CD4-positive, alpha-beta T cell treated with Interleukin-6 for 4 hours (primary cell): ENCODE measurements around the gene EHMT1.
"Not testable (repeated sequence)": the region's sequence is repeated elsewhere in the genome, so short reads cannot be mapped to it uniquely, and the experiment has no call there.

Experiments used
- DNase-seq: peaks from one replicate; pipeline ENCODE4 v3.0.0-alpha.2; 2020; ENCODE audit warnings: mixed read lengths

Gene EHMT1

DNA sequence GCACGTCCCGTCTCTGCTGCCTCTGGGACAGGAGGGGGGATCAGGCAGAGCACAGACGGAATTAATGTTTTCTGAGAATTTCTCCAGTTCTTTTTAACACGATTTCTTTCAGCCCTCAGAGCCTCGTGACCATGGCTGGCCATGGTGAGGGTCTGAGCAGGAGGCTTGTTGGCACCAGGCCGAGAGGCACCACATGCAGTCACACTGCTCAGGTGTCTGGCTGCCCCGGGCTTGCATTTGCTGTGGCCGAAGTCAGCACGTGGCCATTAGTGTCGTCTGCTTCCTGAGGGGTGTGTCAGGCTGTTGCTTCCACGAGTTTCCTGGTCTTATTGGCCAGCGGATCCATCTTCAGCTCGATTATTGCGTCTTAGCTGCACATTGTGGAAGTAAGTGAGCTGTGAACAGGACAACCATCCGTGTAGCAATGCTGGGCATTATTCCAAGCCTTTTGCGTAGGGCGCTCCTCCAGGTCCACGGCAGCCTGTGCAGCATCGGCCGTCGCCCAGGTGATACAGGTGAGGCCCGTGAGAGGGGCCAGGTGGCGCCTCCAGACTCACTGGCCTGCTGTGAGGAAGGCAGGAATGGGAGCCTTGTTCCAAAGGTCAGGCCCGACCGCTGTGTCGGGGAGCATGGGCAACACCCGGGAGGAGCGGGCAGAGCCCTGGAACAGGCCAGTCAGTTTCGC, 144.6 kb downstream of the EHMT1 start:
- DNase-seq, result no peak

DNA sequence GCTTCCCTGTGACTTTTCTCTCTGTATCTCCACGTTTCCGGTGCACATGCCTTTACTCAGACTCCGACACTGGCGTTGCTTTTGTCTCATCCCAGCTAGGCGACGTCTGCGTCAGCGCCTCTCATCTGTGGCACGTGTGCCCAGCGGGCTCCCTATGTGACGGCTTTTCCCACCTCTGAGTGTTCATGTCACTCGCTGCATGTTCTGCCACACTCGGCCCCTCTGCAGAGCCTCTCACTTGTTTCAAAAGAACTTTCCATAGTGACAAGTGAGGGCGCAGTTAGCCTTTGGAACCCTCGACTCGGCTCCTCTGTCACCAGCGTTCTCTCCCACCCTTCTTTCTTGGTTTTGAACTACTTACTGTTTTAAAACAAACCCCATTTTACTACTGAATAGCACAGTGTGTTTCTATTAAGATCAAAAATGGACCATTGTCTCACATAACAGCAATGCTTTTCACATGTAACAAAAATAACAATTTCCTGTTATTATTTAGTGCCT, 145.4 kb downstream of the EHMT1 start:
- no peak for DNase-seq

DNA sequence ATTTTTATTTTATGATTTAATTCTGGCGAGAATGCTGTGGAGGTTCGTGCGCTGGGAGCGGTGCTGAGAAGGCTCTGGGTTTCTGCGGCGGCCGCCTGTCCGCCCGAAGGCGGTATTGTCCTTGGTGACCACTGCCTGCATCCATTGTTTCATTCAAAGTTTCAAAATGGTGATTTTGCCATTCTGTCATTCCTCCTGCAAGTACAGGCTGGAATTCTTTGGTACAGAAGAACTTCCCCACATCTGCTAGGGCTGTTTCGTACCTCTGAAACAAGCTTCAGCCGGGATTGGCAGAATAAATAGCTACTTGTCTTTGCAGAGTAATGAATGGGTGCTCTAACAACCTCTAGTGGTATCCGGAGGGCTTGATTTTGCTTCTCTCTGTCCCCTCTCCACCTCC, 146.2 kb downstream of the EHMT1 start:
- no peak for DNase-seq

DNA sequence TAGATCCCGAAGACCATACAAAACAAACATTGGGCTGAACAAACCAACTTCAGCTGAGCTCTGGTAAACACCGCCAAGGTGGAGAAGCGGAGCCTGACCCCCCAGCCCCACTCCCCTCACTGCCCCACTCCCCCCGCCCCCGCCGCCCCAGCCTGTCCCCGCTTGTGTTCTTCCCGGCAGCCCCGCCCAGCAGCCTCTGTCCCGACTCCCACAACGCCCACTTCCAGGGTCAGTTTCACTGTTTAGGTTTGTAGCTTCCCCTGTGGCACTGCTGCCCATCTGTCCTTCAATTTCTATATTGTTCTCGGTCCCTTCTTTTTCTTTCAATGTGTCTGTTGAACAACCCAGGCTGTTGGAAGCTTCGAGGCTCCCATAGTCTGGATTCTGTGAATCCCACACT, 146.7 kb downstream of the EHMT1 start:
- no peak for DNase-seq

DNA sequence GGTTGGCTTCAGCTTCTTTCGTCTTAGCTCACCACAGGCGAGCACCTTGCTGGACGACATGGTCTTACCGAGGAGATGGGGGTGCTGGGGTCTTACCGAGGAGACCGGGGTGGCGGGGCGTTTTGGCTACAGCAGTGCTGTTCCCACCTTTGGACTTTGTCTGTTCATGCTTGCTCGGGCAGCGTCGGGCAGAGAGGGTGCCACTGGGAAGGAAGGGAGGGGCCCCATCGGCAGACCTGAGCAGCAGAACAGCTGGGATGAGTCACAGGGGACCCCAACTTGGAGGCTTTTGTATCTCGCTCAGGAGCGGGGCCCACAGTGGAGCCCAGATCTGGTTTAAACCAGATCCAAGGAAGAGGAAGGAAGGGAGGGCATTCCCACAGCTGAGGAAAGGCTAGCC, 152.8 kb downstream of the EHMT1 start:
- DNase-seq, result no peak

DNA sequence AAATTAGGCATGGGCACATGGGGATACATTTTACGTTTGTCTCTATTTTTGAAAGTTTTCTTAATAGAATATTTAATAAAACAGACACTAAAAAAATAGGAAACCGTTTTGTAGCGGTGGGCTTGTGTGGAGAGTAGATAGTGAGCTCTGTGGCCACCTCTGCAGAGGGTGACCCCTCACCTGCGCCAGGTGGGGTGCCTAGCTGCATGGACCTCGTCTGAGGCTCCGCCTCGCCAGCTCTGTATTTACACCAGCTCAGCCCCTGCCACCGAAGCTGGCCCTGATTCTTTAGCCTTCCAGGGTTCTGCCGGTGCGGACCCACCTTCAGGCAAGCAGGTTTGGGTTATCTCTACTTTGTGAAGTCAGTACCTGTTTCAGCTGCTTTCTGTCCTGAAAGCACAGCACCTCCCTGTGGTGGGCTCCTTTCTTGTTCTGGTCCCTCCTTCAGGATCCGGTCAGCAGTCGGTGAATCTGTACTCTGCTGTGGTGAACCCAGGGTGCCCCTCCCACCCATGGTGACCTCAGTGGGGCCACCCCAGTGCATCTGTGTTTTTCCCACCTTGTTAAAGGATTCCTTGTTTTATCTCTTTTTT, 153.6 kb downstream of the EHMT1 start:
- DNase-seq, result peak; percentile 20

DNA sequence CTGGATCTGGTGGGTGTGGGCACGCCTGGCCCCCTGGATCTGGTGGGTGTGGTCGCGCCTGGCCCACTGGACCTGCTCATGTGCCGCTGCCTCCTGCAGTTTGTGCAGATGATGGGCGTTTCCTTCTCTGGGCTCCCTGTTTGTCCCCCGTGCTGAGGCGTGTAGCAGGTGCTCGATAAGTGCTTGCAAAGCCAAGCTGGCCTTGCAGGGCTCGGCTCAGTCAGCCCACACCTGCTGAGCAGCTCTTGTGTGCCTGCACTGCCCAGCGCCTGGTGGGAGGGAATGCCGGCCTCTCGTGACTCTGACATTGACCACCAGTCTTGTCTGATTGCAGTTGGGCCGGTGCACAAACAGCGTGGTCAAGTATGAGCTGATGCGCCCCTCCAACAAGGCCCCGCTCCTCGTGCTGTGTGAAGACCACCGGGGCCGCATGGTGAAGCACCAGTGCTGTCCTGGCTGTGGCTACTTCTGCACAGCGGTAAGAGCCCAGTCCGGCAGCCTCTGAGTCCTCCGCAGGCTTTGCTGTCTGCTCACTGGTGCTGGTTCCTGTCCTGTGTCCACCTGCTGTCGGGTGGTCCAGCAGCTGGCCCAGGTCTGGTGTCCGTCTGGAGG, 156.1 kb downstream of the EHMT1 start:
- DNase-seq, result no peak

DNA sequence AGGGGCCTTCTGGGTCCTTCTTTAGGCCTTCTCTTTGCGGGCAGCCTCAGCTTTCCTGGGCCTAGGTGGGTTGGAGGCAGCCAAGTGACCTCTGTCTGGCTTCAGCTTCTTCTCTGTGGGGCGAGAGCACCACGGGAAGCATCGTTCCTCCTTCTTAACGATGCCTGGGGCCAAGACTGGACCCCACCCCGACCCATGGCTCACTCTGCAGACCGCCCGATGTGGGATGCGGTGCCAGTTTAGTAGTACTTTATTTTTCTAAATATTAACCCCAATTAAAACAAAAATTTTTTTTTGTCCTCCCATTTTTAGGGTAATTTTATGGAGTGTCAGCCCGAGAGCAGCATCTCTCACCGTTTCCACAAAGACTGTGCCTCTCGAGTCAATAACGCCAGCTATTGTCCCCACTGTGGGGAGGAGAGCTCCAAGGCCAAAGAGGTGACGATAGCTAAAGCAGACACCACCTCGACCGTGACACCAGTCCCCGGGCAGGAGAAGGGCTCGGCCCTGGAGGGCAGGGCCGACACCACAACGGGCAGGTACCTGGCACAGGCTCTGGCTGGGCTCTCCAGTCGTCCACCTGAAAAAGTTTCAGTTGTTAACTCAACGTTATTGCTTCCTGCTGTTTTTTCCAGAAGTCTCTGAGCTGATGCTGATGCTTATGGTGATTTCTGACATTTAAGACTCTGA, 157.6 kb downstream of the EHMT1 start:
- no peak for DNase-seq

DNA sequence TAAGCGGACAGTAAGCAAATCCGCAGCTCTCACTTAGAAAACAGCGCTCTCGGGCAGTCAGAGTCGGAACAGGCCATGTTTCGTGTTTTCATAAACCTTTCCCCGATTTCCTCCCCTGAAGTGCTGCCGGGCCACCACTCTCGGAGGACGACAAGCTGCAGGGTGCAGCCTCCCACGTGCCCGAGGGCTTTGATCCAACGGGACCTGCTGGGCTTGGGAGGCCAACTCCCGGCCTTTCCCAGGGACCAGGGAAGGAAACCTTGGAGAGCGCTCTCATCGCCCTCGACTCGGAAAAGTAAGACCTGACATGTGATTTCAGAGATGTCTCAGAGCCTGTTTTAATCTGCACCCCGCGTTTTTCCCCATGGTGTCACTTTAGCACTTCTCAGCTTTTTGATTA, 159.0 kb downstream of the EHMT1 start:
- DNase-seq, result no peak

DNA sequence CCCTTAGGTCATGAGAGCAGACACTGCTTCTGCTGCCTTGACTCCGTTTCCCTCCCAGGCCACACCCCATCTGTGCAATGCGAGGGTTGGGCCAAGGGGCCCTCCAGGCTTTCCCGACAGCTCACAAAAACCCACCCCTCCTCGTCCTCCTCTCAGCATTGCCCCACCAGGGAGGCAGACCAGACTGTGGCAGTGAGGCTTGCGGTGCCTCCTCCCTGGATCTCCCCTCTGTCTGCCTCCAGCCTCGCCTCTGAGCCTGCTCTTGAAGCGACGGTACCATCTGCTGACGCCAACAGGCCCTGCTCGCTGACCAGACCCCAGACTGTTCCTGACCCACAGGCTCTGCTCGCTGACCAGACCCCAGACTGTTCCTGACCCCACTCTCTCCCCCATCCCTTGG, 159.5 kb downstream of the EHMT1 start:
- no peak for DNase-seq

DNA sequence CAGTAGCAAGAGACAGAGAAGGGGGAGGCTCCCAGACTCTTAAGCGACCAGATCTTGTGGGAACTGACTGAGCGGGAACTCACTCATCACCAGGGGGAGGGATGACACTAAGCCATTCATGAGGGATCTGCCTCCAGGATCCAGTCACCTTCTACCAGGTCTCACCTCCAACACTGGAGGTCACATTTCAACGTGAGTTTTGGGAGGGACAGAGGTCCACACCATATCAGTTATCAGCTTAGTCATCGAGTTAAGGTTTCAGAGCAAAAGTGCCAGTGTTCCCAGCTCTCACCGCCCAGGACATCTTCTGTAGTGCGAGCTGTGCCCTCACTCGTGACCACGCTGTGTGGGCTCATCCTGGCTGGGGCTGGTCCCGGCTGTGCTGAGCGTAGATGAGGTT, 160.1 kb downstream of the EHMT1 start:
- no peak for DNase-seq

DNA sequence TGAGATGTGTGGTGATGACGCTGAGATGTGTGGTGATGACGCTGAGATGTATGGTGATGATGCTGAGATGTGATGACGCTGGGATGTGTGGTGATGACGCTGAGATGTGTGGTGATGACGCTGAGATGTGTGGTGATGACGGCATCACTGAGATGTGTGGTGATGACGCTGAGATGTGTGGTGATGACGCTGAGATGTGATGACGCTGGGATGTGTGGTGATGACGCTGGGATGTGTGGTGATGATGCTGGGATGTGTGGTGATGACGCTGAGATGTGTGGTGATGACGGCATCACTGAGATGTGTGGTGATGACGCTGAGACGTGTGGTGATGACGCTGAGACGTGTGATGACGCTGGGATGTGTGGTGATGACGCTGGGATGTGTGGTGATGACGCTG, 161.2 kb downstream of the EHMT1 start:
- DNase-seq, result not testable (repeated sequence)

DNA sequence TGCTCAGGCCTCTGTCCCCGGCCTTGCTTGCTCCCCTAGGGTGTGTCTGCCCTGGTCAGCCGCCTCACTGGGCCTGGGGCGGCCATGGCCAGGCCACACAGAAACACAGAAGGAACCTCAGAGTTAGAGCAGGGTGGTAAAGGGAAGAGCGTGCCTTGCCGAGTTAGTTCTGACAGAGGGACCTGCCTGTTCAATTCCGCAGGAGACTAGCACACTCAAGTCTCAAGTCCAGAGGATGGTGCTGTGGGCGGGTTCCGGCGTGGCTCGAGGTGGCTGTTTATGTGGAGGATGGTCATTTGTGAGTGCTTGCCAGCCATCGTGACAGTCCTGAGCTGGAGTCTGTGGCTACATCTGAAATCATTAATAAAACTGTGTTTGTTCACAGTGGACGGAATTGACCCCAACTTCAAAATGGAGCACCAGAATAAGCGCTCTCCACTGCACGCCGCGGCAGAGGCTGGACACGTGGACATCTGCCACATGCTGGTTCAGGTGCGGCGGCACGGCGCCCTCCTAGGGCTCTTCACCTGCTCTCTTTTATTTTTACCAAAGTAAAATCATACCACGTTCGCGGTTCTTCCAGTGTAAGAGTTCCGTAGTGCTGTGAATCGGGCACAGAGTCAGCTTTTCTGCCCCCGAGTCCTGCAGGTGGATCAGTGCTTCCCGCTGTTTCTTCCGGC, 163.2 kb downstream of the EHMT1 start:
- DNase-seq, result no peak

DNA sequence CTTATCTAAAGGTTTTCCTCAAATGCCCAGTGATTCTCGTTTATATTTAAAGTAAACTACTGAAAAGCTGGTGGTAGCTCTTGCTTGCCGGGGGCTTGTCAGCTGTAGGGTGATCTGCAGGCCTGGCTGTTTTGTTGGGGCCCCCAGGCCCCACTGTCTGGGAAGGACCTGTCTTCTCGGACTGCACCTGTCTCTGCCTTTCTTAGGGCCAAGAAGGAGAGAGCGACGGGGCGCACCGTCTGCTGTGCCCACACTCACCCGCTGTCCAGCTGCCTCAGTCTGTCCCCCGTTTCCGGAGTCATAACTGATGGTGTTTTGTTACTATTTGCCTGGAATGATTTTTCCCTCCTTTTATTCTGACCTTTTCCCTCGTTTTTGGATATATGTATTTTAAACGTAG, 164.7 kb downstream of the EHMT1 start:
- DNase-seq, result no peak

DNA sequence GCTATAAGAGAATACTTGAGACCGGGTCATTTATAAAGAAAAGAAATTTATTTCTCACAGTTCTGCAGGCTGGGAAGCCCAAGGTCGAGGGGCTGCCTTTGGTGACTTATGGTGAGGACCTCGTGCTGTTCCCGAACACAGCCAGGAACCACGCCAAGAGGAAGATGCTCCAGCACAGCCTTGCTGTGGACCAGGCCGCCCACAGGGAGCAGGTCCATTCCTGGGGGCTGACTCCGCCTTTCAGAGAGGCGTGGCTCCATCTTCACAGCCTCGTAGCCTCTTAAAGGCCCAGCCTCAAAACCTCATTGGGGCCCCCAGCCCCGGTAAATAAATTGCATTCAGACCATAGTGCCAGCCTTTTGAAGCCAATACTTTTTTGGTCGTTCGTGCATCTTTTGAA, 165.2 kb downstream of the EHMT1 start:
- DNase-seq, result no peak

DNA sequence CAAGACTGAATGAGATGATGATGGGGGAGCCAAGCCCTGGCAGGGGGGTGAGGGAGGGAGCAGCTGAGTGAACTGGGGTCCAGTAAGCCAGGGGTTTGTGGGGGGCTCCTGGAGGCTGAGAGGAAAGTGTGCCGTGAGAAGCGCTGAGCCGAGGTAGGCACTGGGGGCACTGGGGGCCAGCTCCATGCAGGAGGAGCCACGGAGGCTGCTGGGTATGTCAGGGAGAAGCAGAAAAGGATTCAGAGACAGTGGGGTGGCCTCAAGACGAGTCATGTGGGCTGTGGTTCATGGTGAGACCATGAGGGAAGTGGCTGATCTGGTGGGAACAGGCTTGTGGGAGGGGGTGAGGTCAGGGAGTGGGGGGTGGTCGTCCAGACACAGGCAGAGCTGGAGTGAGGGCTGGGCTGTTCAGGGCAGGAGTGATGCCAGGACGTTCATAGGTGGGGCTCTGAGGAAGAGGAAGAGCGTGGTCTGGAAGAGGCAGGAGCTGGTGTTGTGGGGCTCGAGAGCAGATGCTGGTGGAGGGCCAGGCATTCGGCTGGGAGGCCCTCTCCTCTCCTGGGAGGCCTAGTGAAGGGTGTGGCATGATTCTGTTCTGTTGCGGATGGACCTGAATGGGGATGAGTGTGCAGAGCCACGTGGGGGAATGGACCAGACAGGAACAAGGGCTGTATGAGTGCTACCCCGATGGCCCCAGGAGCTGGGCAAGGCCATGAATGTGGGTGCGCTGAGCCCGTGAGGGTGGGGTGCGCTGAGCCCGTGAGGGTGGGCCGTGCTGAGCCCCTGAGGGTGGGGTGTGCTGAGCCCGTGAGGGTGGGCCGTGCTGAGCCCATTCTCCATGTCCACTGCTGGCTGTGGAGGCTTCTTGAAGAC, 166.1 kb downstream of the EHMT1 start:
- DNase-seq, result no peak

DNA sequence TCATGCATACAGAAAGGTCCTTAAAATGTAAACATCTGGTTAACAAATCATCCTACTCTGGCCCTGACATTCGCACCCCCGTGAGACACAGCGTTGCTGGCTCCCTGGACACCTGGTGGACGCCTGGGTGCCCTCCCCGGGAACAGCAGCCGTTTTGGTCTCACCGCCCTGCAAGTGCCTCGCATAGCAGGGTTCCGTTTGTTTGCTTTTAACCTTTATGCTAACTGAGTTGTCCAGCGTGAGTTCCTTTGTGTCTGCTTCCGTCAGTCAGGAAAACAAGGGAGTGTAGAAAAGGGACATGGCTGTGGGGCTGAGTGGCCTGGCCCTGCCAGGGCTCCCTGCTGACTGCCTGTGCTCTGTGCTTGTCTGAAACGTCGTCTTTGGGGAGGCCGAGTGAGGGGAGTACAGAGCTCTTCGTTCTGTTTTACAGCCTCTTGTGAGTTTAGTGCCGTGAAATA, 166.9 kb downstream of the EHMT1 start:
- no peak for DNase-seq

DNA sequence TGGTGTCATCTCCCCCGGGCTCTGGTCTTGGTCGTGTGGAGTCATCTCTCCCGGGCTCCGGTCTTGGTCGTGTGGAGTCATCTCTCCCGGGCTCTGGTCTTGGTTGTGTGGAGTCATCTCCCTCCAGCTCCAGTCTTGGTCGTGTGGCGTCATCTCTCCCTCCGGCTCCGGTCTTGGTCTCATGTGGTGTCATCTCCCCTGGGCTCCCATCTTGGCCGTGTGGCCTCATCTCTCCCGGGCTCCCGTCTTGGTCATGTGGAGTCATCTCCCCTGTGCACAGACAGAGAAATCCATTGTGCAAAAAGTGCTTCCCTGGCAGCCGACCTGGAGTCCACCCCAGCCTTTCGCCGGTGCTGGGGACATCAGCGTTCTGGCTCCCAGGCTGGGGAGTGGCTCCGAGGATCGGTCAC, 167.7 kb downstream of the EHMT1 start:
- no peak for DNase-seq

DNA sequence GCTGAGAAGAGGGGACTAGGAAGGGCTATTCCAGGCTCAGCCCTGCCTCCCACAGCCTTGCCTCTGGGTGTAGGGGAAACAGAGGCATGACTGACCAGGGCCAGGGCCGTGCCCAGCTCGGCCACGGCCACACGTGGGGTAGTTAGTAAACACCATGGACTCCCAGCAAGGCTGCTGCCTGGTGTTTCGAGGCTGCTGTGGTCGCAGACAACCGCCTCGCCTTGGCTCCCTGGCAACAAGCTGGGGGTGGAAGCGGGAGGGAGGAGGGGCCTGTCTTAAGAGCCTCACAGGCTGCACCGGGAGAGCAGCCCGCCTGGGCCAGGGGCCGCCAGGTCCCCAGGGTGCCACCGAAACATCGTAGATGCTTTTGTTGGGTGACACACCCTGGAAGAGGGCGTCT, 168.6 kb downstream of the EHMT1 start:
- DNase-seq, result no peak

DNA sequence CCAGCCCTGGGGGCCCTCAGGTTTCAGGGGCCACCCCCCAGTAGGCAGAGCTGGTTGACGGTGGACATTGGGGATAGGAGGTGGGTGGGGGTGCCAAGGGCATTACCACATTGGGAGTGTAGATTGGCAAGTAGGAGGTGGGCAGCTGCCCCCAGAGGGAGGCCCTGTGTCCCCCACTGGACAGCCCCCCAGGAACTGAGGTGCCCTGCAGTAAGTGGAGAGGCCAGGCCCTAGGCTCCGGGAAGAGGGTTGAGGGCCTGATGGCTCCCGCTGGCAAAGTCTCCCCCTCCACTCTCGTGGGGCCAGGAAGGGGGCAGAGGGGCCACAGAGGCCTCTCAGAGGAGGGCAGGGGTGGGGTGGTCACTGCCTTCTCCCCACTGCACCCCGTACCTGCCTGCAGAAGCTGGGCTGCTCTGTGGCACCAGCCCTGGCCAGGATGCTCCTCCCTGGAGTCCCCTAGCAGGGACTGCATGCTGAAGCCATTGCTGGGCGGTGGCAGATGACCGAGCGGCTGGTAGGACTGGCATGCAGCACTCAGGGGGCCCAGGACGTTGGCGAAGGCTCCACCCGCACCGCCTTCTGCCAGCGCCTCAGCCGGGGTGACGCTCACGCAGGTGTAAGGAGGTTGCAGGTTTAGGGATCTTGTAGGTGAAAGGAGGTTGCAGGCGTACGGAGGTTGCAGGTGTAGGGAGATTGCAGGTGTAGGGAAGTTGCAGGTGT, 169.1 kb downstream of the EHMT1 start:
- DNase-seq, result no peak

DNA sequence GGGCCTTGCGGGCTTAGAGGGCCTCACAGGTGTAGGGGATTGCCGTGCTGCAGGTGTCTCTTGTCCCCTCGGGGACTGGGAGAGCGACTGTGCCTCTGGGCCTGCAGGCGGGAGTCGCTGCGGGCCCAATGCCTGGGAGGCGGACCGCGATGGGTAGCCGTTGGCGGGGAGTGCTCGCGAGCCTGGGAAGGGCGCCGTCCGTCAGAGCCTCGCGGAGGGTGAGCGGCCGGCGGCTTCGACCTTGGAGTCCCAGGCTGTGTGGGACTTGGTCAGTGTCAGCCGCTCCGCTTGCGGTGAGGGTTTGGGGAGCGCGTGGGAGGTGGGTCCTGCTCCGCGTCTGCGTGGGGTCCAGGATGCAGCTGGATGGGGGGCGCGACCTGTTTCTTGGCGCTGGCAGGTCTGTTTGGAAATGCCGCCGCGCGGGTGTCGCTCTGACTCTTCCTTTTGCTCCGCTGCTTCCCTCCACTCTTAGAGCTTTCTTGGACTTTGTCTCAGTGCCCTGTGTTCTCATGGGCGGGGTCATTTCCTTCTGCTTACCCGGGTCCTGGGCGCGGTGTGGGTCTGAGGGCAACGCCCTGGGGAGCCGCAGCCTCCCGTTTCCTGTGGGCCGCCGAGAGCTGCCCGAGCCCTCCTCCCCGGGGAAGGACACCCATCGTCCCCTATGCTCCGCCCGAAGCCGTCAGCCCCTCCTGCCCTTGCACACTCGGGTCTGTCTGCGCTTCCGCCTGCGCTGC, 169.9 kb downstream of the EHMT1 start:
- no peak for DNase-seq
